Measurements from ENCODE around the gene FMN2.

FMN2 gene

GRCh38 chr1:240501115-240501514 lies 409.4 kb downstream of the FMN2 start:
- DNase-seq: no peak

GRCh38 chr1:240503036-240503435 lies 411.4 kb downstream of the FMN2 start:
- DNase-seq: no peak

- DNase-seq: no peak
Measured at GRCh38 chr1:240503558-240503957, 411.9 kb downstream of the FMN2 start.

- no peak for DNase-seq
Measured at GRCh38 chr1:240506176-240506575, 414.5 kb downstream of the FMN2 start.

GRCh38 chr1:240508201-240508600 lies 416.5 kb downstream of the FMN2 start:
- no peak for DNase-seq

GRCh38 chr1:240508950-240509349 lies 417.3 kb downstream of the FMN2 start:
- DNase-seq: no peak

- no peak for DNase-seq
Measured at GRCh38 chr1:240511789-240512188, 420.1 kb downstream of the FMN2 start.

GRCh38 chr1:240515505-240515904 lies 423.8 kb downstream of the FMN2 start:
- DNase-seq: no peak

GRCh38 chr1:240516069-240516468 lies 424.4 kb downstream of the FMN2 start:
- DNase-seq: no peak

GRCh38 chr1:240517891-240518290 lies 426.2 kb downstream of the FMN2 start:
- no peak for DNase-seq

GRCh38 chr1:240522122-240522822 lies 430.6 kb downstream of the FMN2 start:
- no peak for DNase-seq

GRCh38 chr1:240524356-240525069 lies 432.8 kb downstream of the FMN2 start:
- no peak for DNase-seq

All from effector CD8-positive, alpha-beta T cell (primary cell).